ENCODE measurements around the gene RRP9. TPM values are rescaled to one million over a fixed set of nuclear protein-coding genes. Genes with fewer than 3 reads are reported as not detected.

Gene RRP9
- total RNA-seq, 1 donor from 2014 or later: 10.5 TPM

GRCh38 chr3:51961602-51962569 is 20.2 kb upstream of the RRP9 start:
- Histone ChIP-seq H3K27ac (no peak overlapping the region), H3K4me3 (no peak overlapping the region), H3K4me1 (peaks cover 47% of the 10 kb centered on the region), H3K4me2 (peak overlapping the region; percentile 27), H3K79me2 (ENCODE audit: low read depth) (no peaks in the 10 kb centered on the region), H3F3A (ENCODE audit: low read depth) (peaks cover 27% of the 10 kb centered on the region), H2AFZ (replicated peaks) (no peak overlapping the region), H3K27me3 (peaks cover 34% of the 10 kb centered on the region), H3K9me3 (ENCODE audit: low read depth) (no peaks in the 10 kb centered on the region), H4K20me1 (ENCODE audit: low read depth) (peaks cover 72% of the 10 kb centered on the region), H3K36me3 (no peaks in the 10 kb centered on the region), H3K9ac (no peak overlapping the region)
- H3K4me3 Mint-ChIP-seq: no peak overlapping the region
- H3K27ac Mint-ChIP-seq: peak overlapping the region; percentile 72
- peak; percentile 41 for DNase-seq (ENCODE audit: low spot score)
- TF ChIP-seq EZH2 (IDR thresholded peaks at IDR 0.05) (no peak), CTCF (IDR thresholded peaks at IDR 0.05) (no peak), EZH2phosphoT487 (IDR thresholded peaks at IDR 0.05) (no peak)
- H3K9me3 Mint-ChIP-seq: no peaks in the 10 kb centered on the region
- peaks cover 44% of the 10 kb centered on the region for H3K4me1 Mint-ChIP-seq
- H3K36me3 Mint-ChIP-seq: peaks cover 8% of the 10 kb centered on the region
- peaks cover 16% of the 10 kb centered on the region for H3K27me3 Mint-ChIP-seq (ENCODE audit: insufficient read depth, low read depth)

- no peak overlapping the region for H3K27ac ChIP-seq
- DNase-seq (ENCODE audit: low spot score): no peak
- H3K4me2 ChIP-seq: no peak overlapping the region
- H3K27me3 Mint-ChIP-seq (ENCODE audit: insufficient read depth, low read depth): peaks cover 16% of the 10 kb centered on the region
- no peak for TF ChIP-seq CTCF (IDR thresholded peaks at IDR 0.05)
- H3K9me3 Mint-ChIP-seq: no peaks in the 10 kb centered on the region
- H3K9ac ChIP-seq: no peak overlapping the region
- H3K4me1 Mint-ChIP-seq: peaks cover 42% of the 10 kb centered on the region
- H3K27me3 ChIP-seq: peaks cover 43% of the 10 kb centered on the region
- no peaks in the 10 kb centered on the region for H3K36me3 ChIP-seq
- H3F3A ChIP-seq (ENCODE audit: low read depth): peaks cover 35% of the 10 kb centered on the region
- no peak overlapping the region for H3K27ac Mint-ChIP-seq
- no peak overlapping the region for H3K4me3 Mint-ChIP-seq
- peaks cover 47% of the 10 kb centered on the region for H3K4me1 ChIP-seq
- no peaks in the 10 kb centered on the region for H3K9me3 ChIP-seq (ENCODE audit: low read depth)
- H3K79me2 ChIP-seq (ENCODE audit: low read depth): no peaks in the 10 kb centered on the region
- H4K20me1 ChIP-seq (ENCODE audit: low read depth): peaks cover 68% of the 10 kb centered on the region
- no peak overlapping the region for H3K4me3 ChIP-seq
- no peak overlapping the region for H2AFZ ChIP-seq (replicated peaks)
- H3K36me3 Mint-ChIP-seq: peaks cover 8% of the 10 kb centered on the region
Measured at GRCh38 chr3:51961011-51961410, 19.3 kb upstream of the RRP9 start.

GRCh38 chr3:51960386-51960785 is 18.7 kb upstream of the RRP9 start:
- no peak overlapping the region for H3K9ac ChIP-seq
- no peak for DNase-seq (ENCODE audit: low spot score)
- no peaks in the 10 kb centered on the region for H3K9me3 Mint-ChIP-seq
- peaks cover 36% of the 10 kb centered on the region for H3F3A ChIP-seq (ENCODE audit: low read depth)
- no peaks in the 10 kb centered on the region for H3K9me3 ChIP-seq (ENCODE audit: low read depth)
- H3K4me1 Mint-ChIP-seq: peaks cover 36% of the 10 kb centered on the region
- H3K4me2 ChIP-seq: no peak overlapping the region
- peaks cover 49% of the 10 kb centered on the region for H3K27me3 ChIP-seq
- H3K27ac Mint-ChIP-seq: no peak overlapping the region
- no peak overlapping the region for H3K4me3 Mint-ChIP-seq
- H3K27me3 Mint-ChIP-seq (ENCODE audit: insufficient read depth, low read depth): peaks cover 16% of the 10 kb centered on the region
- peaks cover 7% of the 10 kb centered on the region for H3K36me3 Mint-ChIP-seq
- H3K4me3 ChIP-seq: no peak overlapping the region
- H2AFZ ChIP-seq (replicated peaks): no peak overlapping the region
- no peaks in the 10 kb centered on the region for H3K36me3 ChIP-seq
- H3K79me2 ChIP-seq (ENCODE audit: low read depth): no peaks in the 10 kb centered on the region
- H4K20me1 ChIP-seq (ENCODE audit: low read depth): peaks cover 63% of the 10 kb centered on the region
- H3K27ac ChIP-seq: no peak overlapping the region
- TF ChIP-seq EZH2 (IDR thresholded peaks at IDR 0.05) (no peak), CTCF (IDR thresholded peaks at IDR 0.05) (no peak)
- peaks cover 41% of the 10 kb centered on the region for H3K4me1 ChIP-seq

Data from neural progenitor cell (in vitro differentiated cells).